Mesodermal cell (in vitro differentiated cells): ENCODE data around the gene GLE1.
"Not testable (repeated sequence)": the region's sequence is repeated elsewhere in the genome, so short reads cannot be mapped to it uniquely, and the experiment has no call there.

ENCODE experiments used
- H3K27ac ChIP-seq: 2 replicates; pipeline ENCODE4 v1.7.0; 2013; ENCODE audit warnings: mild to moderate bottlenecking, low read depth, low read length, moderate library complexity; ENCODE audit not compliant: severe bottlenecking
- H3K36me3 ChIP-seq: 2 replicates; pipeline ENCODE4 v1.7.1; 2013; ENCODE audit warnings: mild to moderate bottlenecking, low read length, moderate library complexity; ENCODE audit not compliant: control insufficient read depth, insufficient read depth
- H3K4me1 ChIP-seq: one replicate; pipeline ENCODE4 v1.7.1; 2013; ENCODE audit warnings: mild to moderate bottlenecking, low read length; ENCODE audit not compliant: insufficient read depth, control insufficient read depth, poor library complexity, severe bottlenecking
- H3K4me3 ChIP-seq: 2 replicates; pipeline ENCODE4 v1.7.0; 2013; ENCODE audit warnings: low read length, control low read depth, mild to moderate bottlenecking; ENCODE audit not compliant: insufficient read depth, poor library complexity, severe bottlenecking; ENCODE audit errors: extremely low read depth
- H3K9me3 ChIP-seq: 2 replicates; pipeline ENCODE4 v1.7.1; 2013; ENCODE audit warnings: mild to moderate bottlenecking, low read length, moderate library complexity; ENCODE audit not compliant: control insufficient read depth
- WGBS, 2 experiments: methylation state at CpG; one replicate each; pipeline ENCODE4 v1.1.5; 2013; ENCODE audit warnings: missing lambda C conversion rate in 2 of 2; ENCODE audit not compliant: insufficient coverage in 2 of 2; 5-methylcytosine and 5-hydroxymethylcytosine counted together

The GLE1 gene

DNA sequence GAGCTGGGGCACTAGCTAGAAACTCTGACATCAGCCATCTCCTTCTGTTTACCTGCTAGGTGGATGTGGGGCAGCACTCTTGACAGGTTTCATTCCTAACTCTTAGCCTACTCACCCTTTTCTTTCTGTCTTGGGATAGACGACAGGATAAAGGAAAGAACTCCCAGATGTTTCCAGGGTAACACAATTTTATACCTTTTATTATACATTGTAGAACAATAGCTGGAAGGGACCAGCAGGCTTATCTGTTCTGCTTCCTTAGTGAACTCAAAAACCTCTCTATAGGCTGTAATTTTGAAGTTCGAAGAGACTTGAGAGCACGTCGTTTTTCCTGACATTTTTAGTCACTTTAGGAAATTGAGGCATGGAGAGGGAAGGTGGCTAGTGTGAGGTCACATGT, 61.1 kb downstream of the GLE1 start:
- no peaks in the 10 kb centered on the region for H3K4me1 ChIP-seq
- no peaks in the 10 kb centered on the region for H3K9me3 ChIP-seq
- peaks cover 62% of the 10 kb centered on the region for H3K36me3 ChIP-seq
- WGBS, 2 experiments = 92 to 100% methylated on average over 1 to 2 of the region's 4 CpGs
- peak overlapping the region; percentile 36 for H3K27ac ChIP-seq
- no peak overlapping the region for H3K4me3 ChIP-seq

DNA sequence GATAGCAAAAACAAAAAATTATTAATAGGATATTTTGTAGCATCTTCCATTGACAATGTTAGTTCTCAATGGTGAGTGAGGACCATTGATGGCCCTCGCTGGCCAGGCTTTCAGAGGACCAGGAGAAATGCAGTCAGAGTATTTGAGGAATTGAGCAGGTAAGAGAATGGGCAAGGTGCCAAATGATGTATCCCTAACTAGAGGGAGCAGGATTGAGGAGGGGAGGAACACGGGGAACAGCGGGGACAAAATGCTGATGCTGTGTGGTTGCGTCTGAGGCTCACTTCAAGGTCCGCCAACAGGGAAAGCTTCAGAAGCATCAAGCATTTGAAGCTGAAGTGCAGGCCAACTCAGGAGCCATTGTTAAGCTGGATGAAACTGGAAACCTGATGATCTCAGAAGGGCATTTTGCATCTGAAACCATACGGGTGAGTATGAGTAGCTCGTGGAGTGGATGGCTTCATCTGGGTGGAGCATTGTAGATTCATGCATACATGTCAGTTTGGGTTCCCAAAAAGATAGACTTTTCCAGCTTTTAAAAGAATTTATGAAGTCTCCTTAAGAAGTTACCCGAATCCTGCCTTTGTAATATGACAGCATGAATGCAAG, 64.1 kb downstream of the GLE1 start:
- Histone ChIP-seq H3K36me3 (peaks cover 78% of the 10 kb centered on the region), H3K9me3 (no peaks in the 10 kb centered on the region), H3K4me1 (no peaks in the 10 kb centered on the region), H3K27ac (no peak overlapping the region), H3K4me3 (no peak overlapping the region)
- WGBS, 2 experiments = 95 to 99% methylated on average over 5 to 7 of the region's 8 CpGs

DNA sequence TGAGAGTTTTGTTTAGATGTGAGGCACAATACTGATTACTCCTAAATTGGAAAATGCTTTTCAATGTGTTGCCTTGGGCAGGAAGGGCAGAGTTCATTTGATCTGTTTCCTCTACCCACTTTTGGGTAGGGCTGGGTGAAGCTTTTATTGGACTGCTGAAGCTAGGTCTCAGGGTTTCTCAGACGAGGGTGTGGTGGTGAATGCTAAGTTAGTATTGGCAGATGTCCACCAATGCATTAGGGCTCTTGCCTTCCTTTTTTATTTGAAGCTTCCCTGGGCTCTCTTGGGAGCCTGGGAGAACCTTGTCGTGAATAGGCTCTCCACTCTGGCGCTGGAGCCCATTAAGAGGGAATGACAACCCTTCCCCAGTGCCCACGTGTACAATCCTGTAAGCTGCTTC, 71.0 kb downstream of the GLE1 start:
- H3K4me1 ChIP-seq = no peaks in the 10 kb centered on the region
- no peaks in the 10 kb centered on the region for H3K9me3 ChIP-seq
- peaks cover 88% of the 10 kb centered on the region for H3K36me3 ChIP-seq
- WGBS, 2 experiments = 97 to 100% methylated on average over 2 to 3 of the region's 4 CpGs
- no peak overlapping the region for H3K4me3 ChIP-seq
- no peak overlapping the region for H3K27ac ChIP-seq

DNA sequence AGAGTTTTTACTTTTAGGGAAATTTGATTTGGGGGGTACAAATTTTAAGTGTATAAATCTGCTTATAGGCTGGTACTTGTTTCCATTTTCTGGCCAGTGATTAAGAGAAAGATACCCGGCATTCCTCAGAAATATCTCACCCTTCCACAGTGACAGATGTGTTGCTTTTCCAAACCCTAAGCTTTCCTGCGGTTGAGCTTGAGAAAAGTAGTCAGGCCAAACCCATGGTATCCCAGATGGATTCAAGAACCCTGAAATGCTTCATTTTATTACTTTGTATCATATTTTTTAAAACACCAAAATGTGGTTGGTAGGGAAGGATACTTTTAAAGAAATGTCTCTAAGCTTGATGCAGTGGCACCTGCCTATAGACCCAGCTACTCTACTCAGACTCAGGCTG, 71.4 kb downstream of the GLE1 start:
- no peak overlapping the region for H3K27ac ChIP-seq
- whole genome bisulfite sequencing, 2 experiments = 100% methylated on average over 2 of the region's 2 CpGs
- no peak overlapping the region for H3K4me3 ChIP-seq
- no peaks in the 10 kb centered on the region for H3K9me3 ChIP-seq
- H3K36me3 ChIP-seq = peaks cover 89% of the 10 kb centered on the region
- no peaks in the 10 kb centered on the region for H3K4me1 ChIP-seq

DNA sequence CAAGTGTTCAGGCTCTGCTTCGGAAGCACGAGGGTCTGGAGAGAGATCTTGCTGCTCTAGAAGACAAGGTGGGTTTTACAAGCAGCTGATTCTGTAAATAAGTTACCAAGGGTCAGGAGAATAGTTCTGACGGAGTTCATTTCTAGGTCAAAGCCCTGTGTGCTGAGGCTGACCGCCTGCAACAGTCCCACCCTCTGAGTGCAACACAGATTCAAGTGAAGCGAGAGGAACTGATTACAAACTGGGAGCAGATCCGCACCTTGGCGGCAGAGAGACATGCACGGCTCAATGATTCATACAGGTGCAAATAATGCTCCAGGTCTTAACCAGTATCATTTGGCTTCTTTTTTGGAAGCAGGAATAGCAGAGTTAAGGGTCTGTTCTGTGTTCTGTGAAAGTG, 72.7 kb downstream of the GLE1 start:
- Histone ChIP-seq H3K9me3 (no peaks in the 10 kb centered on the region), H3K27ac (no peak overlapping the region), H3K36me3 (peaks cover 93% of the 10 kb centered on the region), H3K4me3 (no peak overlapping the region), H3K4me1 (no peaks in the 10 kb centered on the region)
- 93 to 99% methylated on average over 8 of the region's 8 CpGs for WGBS, 2 experiments

DNA sequence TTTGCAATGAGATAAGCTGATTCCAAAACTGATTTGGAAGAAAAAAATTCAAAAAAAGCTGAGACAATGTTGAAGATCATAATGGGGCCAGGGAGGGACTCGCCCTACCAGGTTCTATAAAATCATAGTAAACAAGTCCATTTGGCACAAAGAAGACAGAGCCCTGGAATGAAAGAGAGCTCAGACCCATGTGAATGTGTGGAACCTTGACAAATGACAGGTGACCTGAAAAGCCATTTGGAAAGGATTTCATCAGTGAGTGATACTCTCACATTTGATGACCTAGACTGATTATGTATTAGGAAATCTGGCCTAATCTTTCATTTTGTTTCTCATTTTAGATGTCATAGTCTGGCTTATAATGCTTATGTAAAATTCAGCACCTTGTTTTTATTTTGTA, 74.7 kb downstream of the GLE1 start:
- Histone ChIP-seq H3K9me3 (no peaks in the 10 kb centered on the region), H3K4me3 (no peak overlapping the region), H3K36me3 (peaks cover 99% of the 10 kb centered on the region), H3K27ac (no peak overlapping the region), H3K4me1 (no peaks in the 10 kb centered on the region)
- 83% methylated on average over 1 of the region's 1 CpG; no CpG with 5 or more reads in 1 of the 2 experiments for WGBS, 2 experiments

DNA sequence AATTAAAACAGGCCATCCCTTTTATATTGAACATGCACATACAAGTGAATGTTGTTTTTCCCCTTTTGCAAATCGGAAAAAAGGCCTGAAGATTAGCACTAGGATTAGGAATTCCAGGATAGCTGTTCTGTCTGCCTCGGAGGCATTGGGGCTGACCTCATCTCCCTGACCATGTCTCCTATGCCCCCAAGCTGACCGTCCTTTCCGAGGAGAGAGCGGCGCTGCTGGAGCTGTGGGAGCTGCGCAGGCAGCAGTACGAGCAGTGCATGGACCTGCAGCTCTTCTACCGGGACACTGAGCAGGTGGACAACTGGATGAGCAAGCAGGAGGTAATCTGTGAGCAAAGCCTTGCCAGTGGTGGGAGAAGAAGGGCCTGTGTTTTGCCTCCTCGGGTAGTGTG, 76.2 kb downstream of the GLE1 start:
- H3K4me1 ChIP-seq = no peaks in the 10 kb centered on the region
- no peak overlapping the region for H3K27ac ChIP-seq
- no peak overlapping the region for H3K4me3 ChIP-seq
- H3K36me3 ChIP-seq = peaks cover 100% of the 10 kb centered on the region
- no peaks in the 10 kb centered on the region for H3K9me3 ChIP-seq
- WGBS, 2 experiments = 94 to 96% methylated on average over 9 to 10 of the region's 10 CpGs

DNA sequence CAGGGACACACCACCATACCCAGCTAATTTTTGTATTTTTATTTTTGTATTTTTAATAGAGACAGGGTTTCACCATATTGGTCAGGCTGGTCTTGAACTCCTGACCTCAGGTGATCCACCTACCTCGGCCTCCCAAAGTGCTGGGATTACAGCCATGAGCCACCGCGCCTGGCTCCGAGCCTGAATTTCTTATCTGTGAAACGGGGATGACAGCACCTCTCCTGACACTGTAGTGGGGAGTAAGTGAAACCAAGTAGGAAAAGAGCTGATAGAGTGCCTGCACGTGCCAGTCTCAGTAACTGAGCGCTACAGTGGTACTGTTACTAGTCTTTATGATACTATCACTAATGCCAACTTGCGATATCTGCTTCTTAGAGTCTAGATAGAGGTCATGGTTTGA, 80.6 kb downstream of the GLE1 start:
- H3K36me3 ChIP-seq = peaks cover 98% of the 10 kb centered on the region
- H3K9me3 ChIP-seq, H3K4me1 ChIP-seq, H3K4me3 ChIP-seq, H3K27ac ChIP-seq: not testable (repeated sequence)
- 85% methylated on average over 5 to 8 of the region's 8 CpGs for WGBS, 2 experiments

DNA sequence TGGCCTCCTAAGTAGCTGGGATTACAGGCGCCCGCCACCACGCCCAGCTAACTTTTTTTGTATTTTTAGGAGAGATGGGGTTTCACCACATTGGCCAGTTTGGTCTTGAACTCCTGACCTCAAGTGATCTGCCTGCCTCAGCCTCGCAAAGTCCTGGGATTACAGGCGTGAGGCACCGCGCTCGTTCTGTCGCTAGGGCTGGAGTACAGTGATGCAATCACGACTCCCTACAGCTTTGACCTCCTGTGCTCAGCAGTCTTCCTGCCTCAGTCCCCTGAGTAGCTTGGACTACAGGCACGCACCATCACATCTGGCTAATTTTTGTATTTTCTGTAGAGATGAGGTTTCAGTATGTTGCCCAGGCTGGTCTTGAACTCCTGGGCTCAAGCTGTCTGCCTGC, 82.4 kb downstream of the GLE1 start:
- not testable (repeated sequence) for H3K4me3 ChIP-seq, H3K9me3 ChIP-seq, H3K27ac ChIP-seq, H3K4me1 ChIP-seq
- H3K36me3 ChIP-seq = peaks cover 98% of the 10 kb centered on the region
- WGBS, 2 experiments = 92 to 100% methylated on average over 7 to 11 of the region's 11 CpGs

DNA sequence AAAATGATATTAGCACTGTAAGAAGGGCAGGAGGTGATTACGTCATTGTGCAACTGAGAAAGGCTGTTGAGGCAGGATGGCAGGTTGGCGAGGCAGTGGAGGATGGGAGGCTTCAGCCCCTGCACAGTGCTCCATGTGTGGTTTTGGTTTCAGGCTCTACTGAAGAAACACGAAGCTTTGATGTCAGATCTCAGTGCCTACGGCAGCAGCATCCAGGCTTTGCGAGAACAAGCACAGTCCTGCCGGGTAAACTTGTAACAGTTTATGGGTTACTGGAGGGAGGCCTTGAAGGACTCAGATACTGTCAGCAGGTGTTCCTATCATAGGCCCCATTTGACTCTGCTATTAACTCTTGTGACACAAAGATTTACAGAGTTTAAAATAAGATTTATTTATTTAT, 82.9 kb downstream of the GLE1 start:
- Histone ChIP-seq H3K36me3 (peaks cover 98% of the 10 kb centered on the region), H3K4me3 (no peak overlapping the region), H3K27ac (no peak overlapping the region), H3K9me3 (no peaks in the 10 kb centered on the region), H3K4me1 (no peaks in the 10 kb centered on the region)
- 83 to 84% methylated on average over 5 to 6 of the region's 6 CpGs for WGBS, 2 experiments

DNA sequence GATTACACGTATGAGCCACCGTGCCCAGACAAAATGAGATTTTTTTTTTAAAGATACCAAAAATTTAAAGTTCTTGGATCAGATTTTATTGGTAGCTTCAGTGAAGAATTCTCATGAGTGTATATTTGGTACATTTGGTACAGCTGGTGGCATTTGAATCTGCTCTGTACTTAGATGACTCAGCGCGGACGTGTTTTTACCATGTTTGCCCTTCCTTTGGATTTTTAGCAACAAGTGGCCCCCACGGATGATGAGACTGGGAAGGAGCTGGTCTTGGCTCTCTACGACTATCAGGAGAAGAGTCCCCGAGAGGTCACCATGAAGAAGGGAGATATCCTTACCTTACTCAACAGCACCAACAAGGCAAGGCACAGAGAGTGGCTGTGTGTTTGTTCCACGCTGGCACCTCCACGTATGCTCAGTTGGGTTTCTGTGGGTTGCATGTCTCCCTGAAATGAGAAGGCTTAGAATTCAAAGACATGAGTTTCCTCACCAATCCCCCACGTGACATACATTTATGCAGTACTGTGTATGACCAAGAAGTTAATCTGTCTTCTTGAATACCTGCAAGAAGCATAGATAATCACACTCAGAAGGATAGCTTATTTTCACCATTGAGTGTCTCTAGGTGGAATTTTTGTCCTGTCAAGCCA, 84.2 kb downstream of the GLE1 start:
- no peak overlapping the region for H3K4me3 ChIP-seq
- no peak overlapping the region for H3K27ac ChIP-seq
- WGBS, 2 experiments = 90 to 95% methylated on average over 4 to 6 of the region's 11 CpGs
- no peaks in the 10 kb centered on the region for H3K9me3 ChIP-seq
- peaks cover 96% of the 10 kb centered on the region for H3K36me3 ChIP-seq
- H3K4me1 ChIP-seq = no peaks in the 10 kb centered on the region
